HCT116 (cell line): Measurements from ENCODE around the gene EIF6. TPM values are rescaled to one million over a fixed set of nuclear protein-coding genes. Genes with fewer than 3 reads are reported as not detected.

Experiments
- ATAC-seq: fragments of 200-7000 bp; cut with Tn5 transposase; 2 replicates; pipeline ENCODE4 v1.9.1; 2020; ENCODE audit warnings: mild to moderate bottlenecking, moderate library complexity
- BruUV-seq: library from RNA; stranded (reverse); fragments of 400-500 nt; replicated peaks from 2 replicates; lab custom pipeline; 2021; lab: Mats Ljungman, UMichigan
- CTCF ChIA-PET: fragments of 300-600 bp; sonication (Branson Sonifier 250); formaldehyde crosslinking; loops from one replicate; lab custom pipeline; 2021; ENCODE audit warnings: antibody characterized with exemption; lab: Charles Lee
- POLR2A ChIA-PET: fragments of 300-600, 350-600 bp; sonication (Branson Sonifier 250); formaldehyde crosslinking; loops from one replicate; lab custom pipeline; 2021; ENCODE audit warnings: antibody characterized with exemption; lab: Charles Lee
- RAD21 ChIA-PET, 2 experiments: fragments of 300-600 bp; sonication (Branson Sonifier 250); formaldehyde crosslinking; loops; one replicate each; lab custom pipeline; 2023; ENCODE audit warnings: low total read pairs in 2 of 2; ENCODE audit not compliant: uncharacterized antibody in 2 of 2, unreplicated experiment in 2 of 2, low non-redundant PET in 1 of 2; lab: Charles Lee
- DNase-seq: peaks from one replicate; pipeline ENCODE4 v3.0.0-alpha.2; 2010; ENCODE audit warnings: low read depth, low spot score
- H2AFZ ChIP-seq: fragments of 200-600 bp; shearing (Covaris generic), sonication (generic); 2 replicates; pipeline ENCODE4 v1.6.1; 2017; ENCODE audit warnings: low read depth, mixed run types, mixed read lengths, antibody characterized with exemption, low read length; ENCODE audit not compliant: poor library complexity, severe bottlenecking
- H3K27ac ChIP-seq: 2 replicates; pipeline ENCODE4 v1.5.1; 2012; ENCODE audit warnings: low read depth, low read length
- H3K27me3 ChIP-seq: fragments of 200-600 bp; sonication (generic); 2 replicates; pipeline ENCODE4 v1.6.1; 2016; ENCODE audit warnings: mixed run types, low read length, mixed read lengths; ENCODE audit not compliant: insufficient read depth
- H3K36me3 ChIP-seq, 2 experiments: fragments of 200-500 bp in 1 of 2; fragments of 200-600 bp in 1 of 2; sonication (Bioruptor generic) in 1 of 2; sonication (generic) in 1 of 2; 2 replicates each; pipeline versions ENCODE4 v1.5.1 to v1.6.1; 2014 to 2016; ENCODE audit warnings: low read length in 2 of 2, inconsistent platforms in 1 of 2, mixed read lengths in 1 of 2, mixed run types in 1 of 2; ENCODE audit not compliant: insufficient read depth in 2 of 2, control insufficient read depth in 1 of 2
- H3K4me1 ChIP-seq, 2 experiments: fragments of 200-600 bp in 1 of 2; sonication (generic) in 1 of 2; 2 replicates each; pipeline versions ENCODE4 v1.5.1 to v1.6.1; 2012 to 2017; ENCODE audit warnings: low read length in 2 of 2, inconsistent platforms in 1 of 2, mild to moderate bottlenecking in 1 of 2, mixed read lengths in 1 of 2, mixed run types in 1 of 2, moderate library complexity in 1 of 2; ENCODE audit not compliant: insufficient read depth in 2 of 2, control insufficient read depth in 1 of 2
- H3K4me2 ChIP-seq: fragments of 200-600 bp; sonication (generic); 2 replicates; pipeline ENCODE4 v1.6.1; 2017; ENCODE audit warnings: mixed run types, low read length, mixed read lengths
- H3K4me3 ChIP-seq, 2 experiments: fragments of 200-600 bp in 1 of 2; sonication (generic) in 1 of 2; replicated peaks in 1 of 2; 2 replicates each; pipeline ENCODE4 v1.5.1; 2011 to 2016; ENCODE audit warnings: low read length in 2 of 2, control low read depth in 1 of 2, low read depth in 1 of 2, mild to moderate bottlenecking in 1 of 2, mixed read lengths in 1 of 2, mixed run types in 1 of 2
- H3K79me2 ChIP-seq: fragments of 200-600 bp; sonication (generic); 2 replicates; pipeline ENCODE4 v1.6.1; 2017; ENCODE audit warnings: mild to moderate bottlenecking, mixed run types, low read length, moderate library complexity, mixed read lengths; ENCODE audit not compliant: insufficient read depth
- H3K9ac ChIP-seq: fragments of 200-600 bp; sonication (generic); 2 replicates; pipeline ENCODE4 v1.6.1; 2016; ENCODE audit warnings: low read length, mixed read lengths
- H3K9me2 ChIP-seq: fragments of 200-600 bp; sonication (generic), shearing (Covaris generic); 2 replicates; pipeline ENCODE4 v1.6.1; 2017; ENCODE audit warnings: mixed run types, mild to moderate bottlenecking, moderate library complexity; ENCODE audit not compliant: insufficient read depth
- H3K9me3 ChIP-seq, 2 experiments: fragments of 200-500 bp in 1 of 2; fragments of 200-600 bp in 1 of 2; sonication (Bioruptor generic) in 1 of 2; sonication (generic) in 1 of 2; 2 replicates each; pipeline ENCODE4 v1.6.1; 2014 to 2017; ENCODE audit warnings: low read length in 2 of 2, mixed read lengths in 2 of 2, inconsistent platforms in 1 of 2, low read depth in 1 of 2, mild to moderate bottlenecking in 1 of 2, mixed run types in 1 of 2, moderate library complexity in 1 of 2; ENCODE audit not compliant: control insufficient read depth in 1 of 2, insufficient read depth in 1 of 2
- H4K20me1 ChIP-seq: fragments of 200-600 bp; sonication (generic), shearing (Covaris generic); 2 replicates; pipeline ENCODE4 v1.6.1; 2017; ENCODE audit warnings: mixed run types, mild to moderate bottlenecking, moderate library complexity; ENCODE audit not compliant: insufficient read depth
- ATF3 ChIP-seq: IDR thresholded peaks from 2 replicates; pipeline ENCODE4 v1.6.1; 2012
- CBX3 ChIP-seq: IDR thresholded peaks from 2 replicates; pipeline ENCODE4 v1.6.1; 2012; ENCODE audit warnings: low read depth
- CEBPB ChIP-seq: IDR thresholded peaks from 2 replicates; pipeline ENCODE4 v1.6.1; 2012; ENCODE audit warnings: low read depth
- EGR1 ChIP-seq: IDR thresholded peaks from 2 replicates; pipeline ENCODE4 v1.6.1; 2012; ENCODE audit warnings: low read depth
- EZH2 ChIP-seq: fragments of 200-600 bp; sonication (generic); IDR thresholded peaks from 2 replicates; pipeline ENCODE4 v1.6.1; 2017; ENCODE audit warnings: antibody characterized with exemption, mixed run types
- EZH2phosphoT487 ChIP-seq: fragments of 200-600 bp; IDR thresholded peaks from 2 replicates; pipeline ENCODE4 v1.6.1; 2018; ENCODE audit warnings: antibody characterized with exemption, borderline replicate concordance
- FOSL1 ChIP-seq: IDR thresholded peaks from 2 replicates; pipeline ENCODE4 v1.6.1; 2012; ENCODE audit warnings: low read depth
- JUND ChIP-seq: IDR thresholded peaks from 2 replicates; pipeline ENCODE4 v1.6.1; 2012
- POLR2A ChIP-seq: IDR thresholded peaks from 2 replicates; pipeline ENCODE4 v1.7.0; 2011; ENCODE audit warnings: borderline replicate concordance; ENCODE audit not compliant: insufficient read depth, insufficient read length; ENCODE audit errors: extremely low read depth
- POLR2AphosphoS5 ChIP-seq: IDR thresholded peaks from 2 replicates; pipeline ENCODE4 v1.6.1; 2011; ENCODE audit warnings: mild to moderate bottlenecking, low read depth, low read length, moderate library complexity
- RAD21 ChIP-seq: IDR thresholded peaks from 2 replicates; pipeline ENCODE4 v1.6.1; 2012; ENCODE audit warnings: low read depth, mild to moderate bottlenecking
- REST ChIP-seq: IDR thresholded peaks from 2 replicates; pipeline ENCODE4 v1.6.1; 2012; ENCODE audit warnings: low read depth
- SIN3A ChIP-seq: IDR thresholded peaks from 2 replicates; pipeline ENCODE4 v1.6.1; 2012; ENCODE audit warnings: low read depth
- SRF ChIP-seq: IDR thresholded peaks from 2 replicates; pipeline ENCODE4 v1.6.1; 2012; ENCODE audit warnings: low read depth
- TCF7L2 ChIP-seq: IDR thresholded peaks from 2 replicates; pipeline ENCODE4 v1.7.0; 2011; ENCODE audit warnings: borderline replicate concordance, inconsistent platforms; ENCODE audit not compliant: insufficient read depth, insufficient read length; ENCODE audit errors: extremely low read depth
- ZFX ChIP-seq: fragments of 450-650 bp; IDR thresholded peaks from 2 replicates; pipeline ENCODE4 v1.6.1; 2017
- intact Hi-C: fragments of 100-400 bp; cut with micrococcal nuclease; formaldehyde crosslinking; loops from 2 replicates; pipeline ENCODE4 v1.10.0; 2022
- total RNA-seq: library from RNA; stranded (reverse); gene quantifications from one replicate; pipeline ENCODE4 v1.2.1, GENCODE V29; 2021; ENCODE audit not compliant: unreplicated experiment
- TF ChIP-seq, protein P1 (sequence below), 3 experiments: fragments of 200-600 bp in 1 of 3; sonication (generic) in 1 of 3; IDR thresholded peaks in 2 of 3; conservative IDR thresholded peaks in 1 of 3; 2 replicates each; pipeline ENCODE4 v1.5.1; 2012 to 2017; ENCODE audit warnings: low read depth in 2 of 3, low read length in 2 of 3, antibody characterized with exemption in 1 of 3, borderline replicate concordance in 1 of 3, control low read depth in 1 of 3, mild to moderate bottlenecking in 1 of 3, mixed read lengths in 1 of 3, mixed run types in 1 of 3, moderate library complexity in 1 of 3; ENCODE audit not compliant: insufficient read depth in 1 of 3
- TF ChIP-seq, protein P2 (sequence below): IDR thresholded peaks from 2 replicates; pipeline ENCODE4 v1.6.1; 2011; ENCODE audit warnings: mild to moderate bottlenecking, low read length, moderate library complexity; ENCODE audit not compliant: insufficient replicate concordance; ENCODE audit errors: extremely low read depth

Gene EIF6
- total RNA-seq, 1 experiment from 2014 or later = 209 TPM

DNA sequence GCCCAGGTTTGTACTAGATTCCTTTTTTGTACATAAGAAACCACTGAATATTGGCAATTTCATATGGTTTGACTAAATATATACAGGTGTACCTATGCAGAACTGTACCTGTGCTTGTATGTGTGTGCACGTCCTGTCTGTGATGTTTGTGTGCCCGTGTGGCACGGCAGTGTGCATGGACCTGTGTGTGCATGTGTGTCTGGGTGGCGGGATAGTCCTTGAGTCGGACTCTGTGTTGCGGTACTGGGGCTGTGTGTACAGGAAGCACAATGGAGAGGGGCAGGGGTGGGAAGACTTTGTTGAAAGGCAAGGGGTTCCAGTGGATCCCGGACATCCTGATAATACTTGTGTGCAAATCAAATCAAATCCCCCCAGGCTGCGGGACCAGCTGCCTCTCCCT lies 11.1 kb upstream of the EIF6 start:
- Histone ChIP-seq H3K9ac (no peak overlapping the region), H3K4me2 (no peak overlapping the region), H3K27me3 (no peaks in the 10 kb centered on the region), H3K79me2 (no peaks in the 10 kb centered on the region), H2AFZ (no peak overlapping the region), H3K27ac (no peak overlapping the region), H3K4me1 (peaks cover 5 to 13% of the 10 kb centered on the region in 2 experiments; a peak in 2 of 4 replicates), H3K4me3 (no peak overlapping the region), H3K9me3 (no peaks in the 10 kb centered on the region), H3K9me2 (no peaks in the 10 kb centered on the region), H4K20me1 (no peaks in the 10 kb centered on the region), H3K36me3 (no peaks in the 10 kb centered on the region)
- ChIA-PET RAD21 (interaction anchor here in 1 of 2 experiments (0.8 kb wide), 1 partner anchor 11 kb away, joined by 3 read pairs; the partner anchor contains the start of gene EIF6), CTCF (interaction anchor here (5.2 kb wide), 1 partner anchor 9 kb away, joined by 27 read pairs; no protein-coding TSS in a partner anchor), POLR2A (interaction anchor here (1.0 kb wide), 2 partner anchors 8 to 10 kb away, joined by 3 to 4 read pairs; no protein-coding TSS in a partner anchor)
- ATAC-seq = no peak
- DNase-seq = no peak
- intact Hi-C loops = no loop called here
- TF ChIP-seq SRF (no peak), FOSL1 (no peak), RAD21 (no peak), JUND (no peak), SIN3A (no peak), ATF3 (no peak), EGR1 (no peak), TCF7L2 (no peak), CEBPB (no peak), POLR2AphosphoS5 (no peak), EZH2 (no peak), CBX3 (no peak), EZH2phosphoT487 (no peak), REST (no peak), POLR2A (no peak), ZFX (no peak)
- TF ChIP-seq, protein P1, sequence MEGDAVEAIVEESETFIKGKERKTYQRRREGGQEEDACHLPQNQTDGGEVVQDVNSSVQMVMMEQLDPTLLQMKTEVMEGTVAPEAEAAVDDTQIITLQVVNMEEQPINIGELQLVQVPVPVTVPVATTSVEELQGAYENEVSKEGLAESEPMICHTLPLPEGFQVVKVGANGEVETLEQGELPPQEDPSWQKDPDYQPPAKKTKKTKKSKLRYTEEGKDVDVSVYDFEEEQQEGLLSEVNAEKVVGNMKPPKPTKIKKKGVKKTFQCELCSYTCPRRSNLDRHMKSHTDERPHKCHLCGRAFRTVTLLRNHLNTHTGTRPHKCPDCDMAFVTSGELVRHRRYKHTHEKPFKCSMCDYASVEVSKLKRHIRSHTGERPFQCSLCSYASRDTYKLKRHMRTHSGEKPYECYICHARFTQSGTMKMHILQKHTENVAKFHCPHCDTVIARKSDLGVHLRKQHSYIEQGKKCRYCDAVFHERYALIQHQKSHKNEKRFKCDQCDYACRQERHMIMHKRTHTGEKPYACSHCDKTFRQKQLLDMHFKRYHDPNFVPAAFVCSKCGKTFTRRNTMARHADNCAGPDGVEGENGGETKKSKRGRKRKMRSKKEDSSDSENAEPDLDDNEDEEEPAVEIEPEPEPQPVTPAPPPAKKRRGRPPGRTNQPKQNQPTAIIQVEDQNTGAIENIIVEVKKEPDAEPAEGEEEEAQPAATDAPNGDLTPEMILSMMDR (IDR thresholded peaks at IDR 0.05 in 2 of 3, conservative IDR thresholded peaks at IDR 0.05 in 1 of 3; ENCODE audit: borderline replicate concordance in 1 of 3, insufficient read depth in 1 of 3, low read depth in 2 of 3, low read length in 2 of 3) = no peak
- TF ChIP-seq, protein P2, sequence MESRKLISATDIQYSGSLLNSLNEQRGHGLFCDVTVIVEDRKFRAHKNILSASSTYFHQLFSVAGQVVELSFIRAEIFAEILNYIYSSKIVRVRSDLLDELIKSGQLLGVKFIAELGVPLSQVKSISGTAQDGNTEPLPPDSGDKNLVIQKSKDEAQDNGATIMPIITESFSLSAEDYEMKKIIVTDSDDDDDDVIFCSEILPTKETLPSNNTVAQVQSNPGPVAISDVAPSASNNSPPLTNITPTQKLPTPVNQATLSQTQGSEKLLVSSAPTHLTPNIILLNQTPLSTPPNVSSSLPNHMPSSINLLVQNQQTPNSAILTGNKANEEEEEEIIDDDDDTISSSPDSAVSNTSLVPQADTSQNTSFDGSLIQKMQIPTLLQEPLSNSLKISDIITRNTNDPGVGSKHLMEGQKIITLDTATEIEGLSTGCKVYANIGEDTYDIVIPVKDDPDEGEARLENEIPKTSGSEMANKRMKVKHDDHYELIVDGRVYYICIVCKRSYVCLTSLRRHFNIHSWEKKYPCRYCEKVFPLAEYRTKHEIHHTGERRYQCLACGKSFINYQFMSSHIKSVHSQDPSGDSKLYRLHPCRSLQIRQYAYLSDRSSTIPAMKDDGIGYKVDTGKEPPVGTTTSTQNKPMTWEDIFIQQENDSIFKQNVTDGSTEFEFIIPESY = no peak
- BruUV-seq = no TSS peak
